HG02938 (cell line): ENCODE measurements around the gene CFHR4.
A peak's percentile ranks its signal among the peaks of the same experiment; 100 is the strongest.
"Not testable (repeated sequence)": the region's sequence is repeated elsewhere in the genome, so short reads cannot be mapped to it uniquely, and the experiment has no call there.

Experiments used
- ATAC-seq: cut with Tn5 transposase; IDR thresholded peaks from one replicate; pipeline ENCODE4 v1.9.1; 2021; ENCODE audit warnings: mild to moderate bottlenecking, moderate library complexity; ENCODE audit not compliant: unreplicated experiment

CFHR4 gene

DNA sequence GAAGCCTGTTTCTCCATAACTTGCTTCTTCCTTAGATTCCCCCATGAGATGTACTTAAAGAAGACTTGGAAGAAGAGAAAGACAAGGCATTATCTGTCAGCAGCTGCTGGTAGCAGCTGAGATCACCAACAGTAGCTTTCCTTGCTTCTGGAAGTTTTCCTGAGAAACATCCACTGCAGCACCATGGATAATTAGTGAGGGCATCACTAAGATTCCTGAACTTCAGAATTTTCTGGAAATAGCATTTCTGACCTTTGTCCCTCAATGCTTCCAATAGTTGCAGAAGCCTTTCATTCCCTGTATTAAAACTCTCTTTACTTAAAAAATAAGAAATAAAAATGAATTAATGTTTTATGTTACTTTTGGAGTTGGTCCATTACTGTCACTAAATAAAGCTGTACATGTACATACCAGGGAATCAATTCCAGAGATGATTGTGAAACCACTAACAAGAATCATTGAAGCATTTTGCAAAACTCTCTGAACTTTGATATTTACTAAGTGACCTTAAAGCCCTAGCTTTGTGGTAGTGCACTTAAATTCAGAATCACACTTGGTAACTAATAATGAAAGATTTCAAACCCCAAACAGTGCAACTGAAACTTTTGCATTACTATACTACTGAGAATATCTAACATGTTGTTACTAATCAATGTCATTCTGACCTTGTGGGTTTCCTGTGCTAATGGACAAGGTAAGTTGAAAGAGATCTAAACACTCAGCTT, at the start of gene CFHR4:
CFHR4 (plus strand) TSS at position 538 of the 725 bp plus-strand sequence; CDS start at position 637, 99 bp downstream.
- peak; percentile 99 for ATAC-seq

GRCh38 chr1:196849613-196850492, 38.0 kb upstream of the CFHR4 start:
- ATAC-seq: peak; percentile 52

GRCh38 chr1:196856053-196856452, 31.8 kb upstream of the CFHR4 start:
- ATAC-seq: no peak

GRCh38 chr1:196857188-196857587, 30.7 kb upstream of the CFHR4 start:
- no peak for ATAC-seq

GRCh38 chr1:196858811-196859210, 29.0 kb upstream of the CFHR4 start:
- ATAC-seq: no peak

- no peak for ATAC-seq
Observed at GRCh38 chr1:196860323-196860884, 27.4 kb upstream of the CFHR4 start.

GRCh38 chr1:196861429-196861828, 26.4 kb upstream of the CFHR4 start:
- ATAC-seq: no peak

DNA sequence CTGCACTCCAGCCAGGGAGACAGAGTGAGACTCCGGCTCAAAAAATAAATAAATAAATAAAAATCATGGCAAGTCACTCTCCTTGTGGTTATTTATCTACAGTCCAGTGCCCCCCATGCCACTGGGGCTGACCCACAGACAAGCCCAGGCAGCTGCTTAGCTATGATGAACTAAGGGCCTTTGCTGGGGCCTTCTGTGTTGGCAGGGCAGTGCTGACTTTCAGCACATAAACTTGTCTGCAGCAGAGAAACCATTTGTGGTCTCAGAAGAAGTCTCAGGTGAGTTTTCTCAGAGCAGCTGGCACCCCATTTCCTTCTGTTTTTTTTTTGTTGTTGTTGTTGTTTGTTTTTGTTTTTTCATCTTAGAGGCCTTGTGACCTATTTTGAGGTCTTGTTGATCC, 20.9 kb upstream of the CFHR4 start:
- ATAC-seq: no peak

DNA sequence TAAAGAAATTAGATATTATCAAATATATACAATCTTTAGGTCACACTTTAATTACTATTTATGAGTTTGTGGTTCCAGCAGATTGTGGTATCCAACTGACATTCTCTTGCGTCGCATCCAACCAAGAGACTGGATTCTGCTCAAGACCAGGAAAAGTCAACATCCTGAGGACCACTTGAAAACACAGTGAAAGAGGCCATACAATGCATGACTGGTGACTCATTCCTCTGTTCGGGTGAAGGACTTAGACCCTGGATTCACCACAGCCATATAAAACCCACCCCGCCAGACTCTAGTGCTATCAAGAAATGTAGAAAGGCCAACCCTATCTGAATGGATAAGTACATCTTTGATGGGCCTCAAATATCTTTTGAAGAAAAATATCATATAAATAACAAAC, 14.5 kb upstream of the CFHR4 start:
- no peak for ATAC-seq

GRCh38 chr1:196875935-196876334, 11.9 kb upstream of the CFHR4 start:
- no peak for ATAC-seq

GRCh38 chr1:196877964-196878363, 9.9 kb upstream of the CFHR4 start:
- ATAC-seq: no peak

DNA sequence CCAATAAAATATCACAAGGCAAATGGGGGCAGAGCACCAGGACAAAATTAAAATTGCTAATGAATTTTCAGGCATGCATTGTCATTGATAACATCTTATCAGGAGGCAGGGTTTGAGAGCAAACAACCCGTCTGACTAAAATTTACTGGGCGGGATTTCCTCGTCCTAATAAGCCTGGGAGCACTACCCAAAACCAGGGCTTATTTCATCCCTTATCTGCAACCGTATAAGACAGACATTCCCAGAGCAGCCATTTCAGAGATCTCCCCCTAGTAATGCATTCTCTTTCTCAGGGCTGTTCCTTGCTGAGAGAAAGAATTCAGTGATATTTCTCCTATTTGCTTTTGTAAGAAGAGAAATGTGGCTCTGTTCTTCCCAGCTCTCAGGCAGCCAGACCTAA, 1.3 kb upstream of the CFHR4 start:
- ATAC-seq: not testable (repeated sequence)

DNA sequence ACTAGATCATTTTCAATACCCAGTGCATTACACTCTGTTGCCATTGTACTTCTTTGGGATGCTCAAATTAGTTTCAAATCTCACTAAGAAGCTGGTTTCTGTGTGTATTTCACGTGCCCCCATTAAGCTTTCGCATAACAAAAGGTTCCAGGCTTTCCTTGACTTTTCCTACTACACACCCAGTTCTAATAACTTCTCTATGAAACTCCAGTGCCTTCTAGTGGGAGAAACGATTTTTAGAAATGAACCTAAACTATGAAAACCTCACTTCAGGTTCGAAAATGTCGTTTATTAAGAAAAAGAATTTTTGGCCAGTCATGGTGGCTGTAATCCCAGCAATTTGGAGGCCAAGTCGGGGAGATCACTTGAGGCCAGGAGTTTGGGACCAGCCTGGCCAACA, 2.8 kb downstream of the CFHR4 start:
- ATAC-seq: no peak

- ATAC-seq: no peak
Observed at GRCh38 chr1:196891251-196891650, 3.4 kb downstream of the CFHR4 start.

GRCh38 chr1:196896355-196896754, 8.5 kb downstream of the CFHR4 start:
- ATAC-seq: no peak

DNA sequence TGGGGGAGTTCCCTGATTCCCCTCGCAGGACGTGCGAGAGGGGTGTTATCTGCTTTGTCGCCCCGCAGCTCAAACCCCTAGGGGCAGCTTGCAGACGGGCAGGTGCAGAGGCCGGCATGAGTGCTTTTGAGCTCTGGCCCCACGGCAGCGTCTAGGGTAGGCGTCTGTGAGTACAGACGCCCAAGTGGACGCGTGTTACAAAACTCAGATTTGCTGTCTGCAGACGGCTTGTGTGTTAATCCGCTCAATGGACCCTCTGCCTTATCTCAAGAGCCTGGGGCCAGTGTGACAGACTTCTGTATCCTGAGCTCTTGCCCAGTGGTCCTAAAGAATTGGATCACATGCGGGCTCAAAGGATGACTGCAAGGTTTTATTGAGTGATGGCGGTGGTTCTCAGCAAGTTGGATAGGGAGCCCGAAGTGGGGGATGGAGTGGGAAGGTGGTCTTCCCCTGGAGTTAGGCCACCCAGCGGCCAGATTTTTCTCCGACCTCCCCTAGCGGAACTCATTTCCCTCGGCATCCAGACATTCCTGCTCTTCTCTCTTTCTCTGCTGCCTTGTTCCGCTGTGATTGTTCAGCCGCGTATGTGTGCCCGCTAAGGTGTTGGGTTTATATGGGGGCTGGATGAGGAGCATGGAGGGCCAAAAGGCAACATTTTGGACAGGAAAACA, 9.4 kb downstream of the CFHR4 start:
- ATAC-seq: no peak

- no peak for ATAC-seq
Observed at GRCh38 chr1:196902344-196902743, 14.5 kb downstream of the CFHR4 start.

GRCh38 chr1:196910215-196910614, 22.4 kb downstream of the CFHR4 start:
- no peak for ATAC-seq

- ATAC-seq: not testable (repeated sequence)
Observed at GRCh38 chr1:196912283-196912682, 24.4 kb downstream of the CFHR4 start.

DNA sequence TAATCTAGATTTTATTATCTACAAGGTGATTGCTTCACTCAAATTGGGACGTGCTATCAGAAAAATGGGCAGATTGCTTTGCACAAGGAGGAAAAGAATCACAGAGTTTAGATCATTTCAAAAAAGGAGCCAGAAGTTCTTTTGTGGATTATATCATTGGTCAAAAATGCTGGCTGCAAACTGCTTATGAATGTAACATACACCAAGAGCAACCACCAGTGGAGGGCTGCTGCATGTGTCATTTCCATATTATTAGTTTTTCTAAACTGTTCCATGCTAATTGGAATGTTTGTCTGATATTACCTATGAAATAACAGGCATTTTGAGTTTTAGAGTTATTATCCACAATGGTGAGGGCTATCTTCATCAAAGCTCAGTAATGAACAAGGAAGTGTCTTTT, 39.0 kb downstream of the CFHR4 start:
- ATAC-seq: not testable (repeated sequence)

DNA sequence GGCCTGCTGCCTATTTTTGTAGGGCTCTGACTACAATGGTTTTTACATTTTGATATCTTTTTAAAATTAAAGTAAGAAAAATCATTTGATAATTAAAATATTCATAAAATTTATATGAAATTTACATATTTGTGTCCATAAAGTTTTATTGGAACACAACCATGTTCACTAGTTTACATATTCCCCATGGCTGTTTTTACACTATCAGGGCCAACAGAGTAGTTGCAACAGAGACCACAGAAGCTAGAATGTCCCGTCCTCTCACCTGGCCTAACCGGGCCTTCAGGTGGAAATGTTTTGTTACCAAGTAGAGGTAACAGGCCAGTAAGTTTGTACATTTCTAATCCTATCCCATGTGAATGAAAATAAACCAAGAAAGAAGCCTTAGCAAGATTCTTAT, 45.0 kb downstream of the CFHR4 start:
- ATAC-seq: not testable (repeated sequence)
